ENCODE data around the gene BMP10. TPM values are rescaled to one million over a fixed set of nuclear protein-coding genes. Genes with fewer than 3 reads are reported as not detected.
A peak's percentile ranks its signal among the peaks of the same experiment; 100 is the strongest.

Gene BMP10
- total and polyA plus RNA-seq, 10 of the 15 experiments (the other 5 are each of a cell fraction or from before 2014, with no cell fraction given) = 0.04 TPM; not detected in 9

GRCh38 chr2:68908392-68908970, 37.3 kb upstream of the BMP10 start:
- peak; percentile 95 for FAIRE-seq
- SMC1A ChIA-PET (ENCODE audit: uncharacterized antibody, unreplicated experiment) = interaction anchor here (1.0 to 2.7 kb wide), 11 partner anchors 10 to 445 kb away, joined by 3 to 16 read pairs (median 4); partner anchors contain the start of genes APLF and FBXO48
- 0 out of 2 replicates have a peak, but pooled peaks have one; percentile 49 for TF ChIP-seq CBX5 (IDR thresholded peaks at IDR 0.05; ENCODE audit: low read depth)
- no peak for TF ChIP-seq RBBP5 (conservative IDR thresholded peaks at IDR 0.05)
- TF ChIP-seq EED (IDR thresholded peaks at IDR 0.05; ENCODE audit: low read depth) = no peak
- TF ChIP-seq RELB (IDR thresholded peaks at IDR 0.05; ENCODE audit: low read depth) = no peak
- no peak for TF ChIP-seq SMAD5 (IDR thresholded peaks at IDR 0.05; ENCODE audit: low read depth)
- no peak for TF ChIP-seq CHD1 (IDR thresholded peaks at IDR 0.05; ENCODE audit: low read depth, low read length)
- no peak for TF ChIP-seq NFXL1 (IDR thresholded peaks at IDR 0.05; ENCODE audit: borderline replicate concordance)
- peak; percentile 58; the same call in 1 of the 2 replicates for TF ChIP-seq ATF2 (IDR thresholded peaks at IDR 0.05; ENCODE audit: low read length)
- peak; percentile 17; the same call in 1 of the 2 replicates for TF ChIP-seq FOXM1 (IDR thresholded peaks at IDR 0.05; ENCODE audit: low read depth, low read length)
- TF ChIP-seq HCFC1 (IDR thresholded peaks at IDR 0.05; ENCODE audit: low read length) = no peak
- TF ChIP-seq NFYA (IDR thresholded peaks at IDR 0.05; ENCODE audit: borderline replicate concordance, low read depth, low read length) = no peak
- TF ChIP-seq RAD21 (IDR thresholded peaks at IDR 0.05; ENCODE audit: insufficient read depth, low read depth, low read length) = no peak
- TF ChIP-seq NFIC (IDR thresholded peaks at IDR 0.05; ENCODE audit: low read depth, low read length) = peak; percentile 32; the same call in 1 of the 2 replicates
- no peak for TF ChIP-seq E2F4 (IDR thresholded peaks at IDR 0.05; ENCODE audit: low read depth, low read length)
- TF ChIP-seq BRCA1 (IDR thresholded peaks at IDR 0.05; ENCODE audit: low read depth, low read length) = no peak
- TF ChIP-seq ZBTB33 (IDR thresholded peaks at IDR 0.05) = no peak
- TF ChIP-seq EZH2 (IDR thresholded peaks at IDR 0.05; ENCODE audit: borderline replicate concordance, control insufficient read depth, low read depth, low read length) = peak; percentile 88; the same call in 1 of the 2 replicates

More at GRCh38 chr2:68908392-68908970, 37.3 kb upstream of the BMP10 start:
- Histone ChIP-seq H3K4me3 (no peak overlapping the region), H3K9me3 (replicated peaks; ENCODE audit: control insufficient read depth, insufficient read depth, low read length) (no peaks in the 10 kb centered on the region; the same call in 2 of the 3 replicates), H3K4me1 (ENCODE audit: control insufficient read depth, insufficient read depth, low read length) (peaks cover 16% of the 10 kb centered on the region), H4K20me1 (ENCODE audit: control insufficient read depth, insufficient read depth) (no peaks in the 10 kb centered on the region), H3K27ac (ENCODE audit: control insufficient read depth, insufficient read depth) (peak overlapping the region; percentile 93), H3K27me3 (replicated peaks in 1 of 2; ENCODE audit: control insufficient read depth in 2 of 2, insufficient read depth in 2 of 2, low read length in 1 of 2) (no peaks in the 10 kb centered on the region; a peak in 1 of 4 replicates), H3K9ac (ENCODE audit: control insufficient read depth, insufficient read depth, low read length) (peak overlapping the region; percentile 69), H3K4me2 (ENCODE audit: control insufficient read depth, insufficient read depth) (peak overlapping the region; percentile 49), H3K36me3 (ENCODE audit: control insufficient read depth in 2 of 2, insufficient read depth in 2 of 2, low read length in 1 of 2) (no peaks in the 10 kb centered on the region), H3K79me2 (ENCODE audit: control insufficient read depth, insufficient read depth, low read length) (no peaks in the 10 kb centered on the region), H2AFZ (ENCODE audit: control insufficient read depth, low read depth, low read length) (peak overlapping the region; percentile 79)
- intact Hi-C loops (cut with micrococcal nuclease; ENCODE audit: unreplicated experiment) (no loop called here), in situ Hi-C loops (cut with MboI) (loop anchor here (5.0 kb wide), 1 partner anchor 156 kb away; no protein-coding TSS in a partner anchor)
- WGBS (ENCODE audit: insufficient coverage, insufficient replicate concordance, low lambda C conversion rate, missing lambda C conversion rate) = 0% methylated on average over 5 of the region's 5 CpGs
- POLR2A ChIA-PET = interaction anchor here (0.6 kb wide), 1 partner anchor 441 kb away, joined by 3 read pairs; the partner anchor contains the start of genes APLF and FBXO48
- DNase-seq (ENCODE audit: low read depth, low spot score) (peak; percentile 68), ATAC-seq (peak; percentile 88)
- CTCF ChIA-PET = interaction anchor here (0.8 to 5.0 kb wide), 14 partner anchors 10 to 444 kb away, joined by 3 to 48 read pairs (median 4); partner anchors contain the start of genes APLF and FBXO48
- no TSS peak for BruUV-seq (replicated peaks)
- RAD21 ChIA-PET (ENCODE audit: unreplicated experiment) = interaction anchor here (0.6 to 2.7 kb wide), 5 partner anchors 70 to 445 kb away, joined by 4 to 9 read pairs (median 6); no protein-coding TSS in a partner anchor

Data from GM12878 (cell line).